HEK293 (cell line): ENCODE data around the gene GDF2.

Experiments used
- CTCF ChIP-seq: fragments of 450-650 bp; formaldehyde crosslinking; IDR thresholded peaks from 2 replicates; pipeline ENCODE4 v1.5.1; 2016; ENCODE audit warnings: missing biosample characterization, missing genetic modification characterization
- HOXC10 ChIP-seq: sonication (generic); formaldehyde crosslinking; IDR thresholded peaks from 2 replicates; pipeline ENCODE4 v1.8.1; 2023; ENCODE audit warnings: mild to moderate bottlenecking, missing genetic modification reagents
- PRDM10 ChIP-seq: fragments of 450-650 bp; formaldehyde crosslinking; IDR thresholded peaks from 2 replicates; pipeline ENCODE4 v1.5.1; 2016; ENCODE audit warnings: missing biosample characterization, missing genetic modification characterization
- ZBTB26 ChIP-seq: fragments of 450-650 bp; formaldehyde crosslinking; optimal IDR thresholded peaks from 2 replicates; pipeline ENCODE3; 2016; ENCODE audit warnings: missing biosample characterization, mild to moderate bottlenecking, missing genetic modification characterization
- ZBTB49 ChIP-seq: fragments of 450-650 bp; formaldehyde crosslinking; IDR thresholded peaks from 2 replicates; pipeline ENCODE4 v1.5.1; 2016; ENCODE audit warnings: missing biosample characterization, missing genetic modification characterization, low read depth
- ZBTB6 ChIP-seq: fragments of 450-650 bp; formaldehyde crosslinking; IDR thresholded peaks from 2 replicates; pipeline ENCODE4 v1.5.1; 2017; ENCODE audit warnings: missing biosample characterization, missing genetic modification characterization
- ZNF146 ChIP-seq: fragments of 450-650 bp; formaldehyde crosslinking; IDR thresholded peaks from 2 replicates; pipeline ENCODE4 v1.5.1; 2016; ENCODE audit warnings: missing biosample characterization, missing genetic modification characterization
- ZNF174 ChIP-seq: fragments of 450-650 bp; formaldehyde crosslinking; IDR thresholded peaks from 2 replicates; pipeline ENCODE4 v1.5.0; 2017; ENCODE audit warnings: missing biosample characterization, mild to moderate bottlenecking, missing genetic modification characterization
- ZNF175 ChIP-seq: fragments of 450-650 bp; formaldehyde crosslinking; IDR thresholded peaks from 2 replicates; pipeline ENCODE4 v1.5.1; 2016; ENCODE audit warnings: missing biosample characterization, missing genetic modification characterization
- ZNF24 ChIP-seq: fragments of 450-650 bp; formaldehyde crosslinking; IDR thresholded peaks from 2 replicates; pipeline ENCODE4 v1.5.1; 2016; ENCODE audit warnings: missing biosample characterization, missing genetic modification characterization
- ZNF274 ChIP-seq, 2 experiments: fragments of 200-500 bp in 1 of 2; fragments of 450-650 bp in 1 of 2; sonication (Bioruptor generic) in 1 of 2; formaldehyde crosslinking in 1 of 2; IDR thresholded peaks; 2 replicates each; pipeline versions ENCODE4 v1.5.1 to v1.6.1; 2014 to 2016; ENCODE audit warnings: borderline replicate concordance in 1 of 2, inconsistent platforms in 1 of 2, low read length in 1 of 2, missing biosample characterization in 1 of 2, missing genetic modification characterization in 1 of 2
- ZNF626 ChIP-seq: fragments of 450-650 bp; sonication (Bioruptor Pico); formaldehyde crosslinking; IDR thresholded peaks from 2 replicates; pipeline ENCODE4 v1.5.1; 2018; ENCODE audit warnings: missing biosample characterization, missing genetic modification characterization, inconsistent platforms
- ZNF654 ChIP-seq: fragments of 450-650 bp; formaldehyde crosslinking; IDR thresholded peaks from 2 replicates; pipeline ENCODE4 v1.5.1; 2016; ENCODE audit warnings: low read depth, missing biosample characterization, missing genetic modification characterization

- no peak for TF ChIP-seq CTCF
- TF ChIP-seq ZNF626: no peak
- TF ChIP-seq ZNF24: no peak
- no peak for TF ChIP-seq ZBTB6 (tag by site-specific recombination)
- no peak for TF ChIP-seq ZBTB26 (tag by site-specific recombination)
- no peak for TF ChIP-seq ZNF175 (tag by site-specific recombination)
- no peak for TF ChIP-seq PRDM10 (tag by site-specific recombination)
- no peak for TF ChIP-seq ZNF146
- no peak for TF ChIP-seq ZNF174 (tag by site-specific recombination)
- TF ChIP-seq ZNF274 (IDR thresholded peaks at IDR 0.05; ENCODE audit: low read length): no peak
- no peak for TF ChIP-seq ZNF274 (tag by site-specific recombination; IDR thresholded peaks at IDR 0.05; ENCODE audit: borderline replicate concordance)
- TF ChIP-seq HOXC10 (CRISPR knock-in tag): no peak
- no peak for TF ChIP-seq ZNF654 (tag by site-specific recombination)
- TF ChIP-seq ZBTB49 (tag by site-specific recombination): no peak
Observed at GRCh38 chr10:47350671-47351640, 28.7 kb downstream of the GDF2 start.
